Omental fat pad (tissue), 4 donors: ENCODE measurements around the gene ATP1A4. TPM values are rescaled to one million over a fixed set of nuclear protein-coding genes. Genes with fewer than 3 reads are reported as not detected.

Experiments
- ATAC-seq: fragments of 150-250 bp; one replicate; pipeline ENCODE4 v1.9.1; 2016; ENCODE audit warnings: mild to moderate bottlenecking, moderate library complexity; ENCODE audit not compliant: low FRiP score
- DNase-seq: peaks from one replicate; pipeline ENCODE4 v3.0.0-alpha.2; 2019; ENCODE audit warnings: low spot score
- CTCF ChIP-seq, 3 donors: fragments of 450-650 bp; IDR thresholded peaks; one replicate each; pipeline ENCODE4 v1.5.1; 2016 to 2017; ENCODE audit warnings: antibody characterized with exemption in 3 of 3, mild to moderate bottlenecking in 3 of 3, moderate library complexity in 2 of 3
- total RNA-seq, 4 donors: library from RNA; depleted of rRNA; stranded (reverse); fragments of >200 nt; gene quantifications; one replicate each; pipeline ENCODE4 v1.1.0, GENCODE V29; 2016

The ATP1A4 gene
- total RNA-seq, 4 donors from 2014 or later: 0.47 to 1.6 TPM; not detected in 2

GRCh38 chr1:160133990-160134770 is 17.2 kb upstream of the ATP1A4 start:
- TF ChIP-seq CTCF (IDR thresholded peaks at IDR 0.05): no peak
- ATAC-seq (no peak), DNase-seq (no peak)

- no peak for TF ChIP-seq CTCF (IDR thresholded peaks at IDR 0.05)
- ATAC-seq: no peak
- DNase-seq: no peak
Observed at GRCh38 chr1:160134791-160135572, 16.4 kb upstream of the ATP1A4 start.

- TF ChIP-seq CTCF (IDR thresholded peaks at IDR 0.05): no peak
- peak; percentile 13 for ATAC-seq
- no peak for DNase-seq
Observed at GRCh38 chr1:160136121-160136925, 15.1 kb upstream of the ATP1A4 start.

- peak; percentile 10 for ATAC-seq
- TF ChIP-seq CTCF (IDR thresholded peaks at IDR 0.05): no peak
- no peak for DNase-seq
Observed at GRCh38 chr1:160136926-160137200, 14.5 kb upstream of the ATP1A4 start.

GRCh38 chr1:160137216-160137862 is 14.1 kb upstream of the ATP1A4 start:
- no peak for ATAC-seq
- DNase-seq: no peak
- no peak for TF ChIP-seq CTCF (IDR thresholded peaks at IDR 0.05)

GRCh38 chr1:160139840-160140239 is 11.6 kb upstream of the ATP1A4 start:
- ATAC-seq (no peak), DNase-seq (no peak)
- TF ChIP-seq CTCF (IDR thresholded peaks at IDR 0.05): no peak
